Gastrocnemius medialis (tissue), 4 donors: ENCODE measurements around the gene UBE4A. TPM values are rescaled to one million over a fixed set of nuclear protein-coding genes. Genes with fewer than 3 reads are reported as not detected.

ENCODE experiments used
- ATAC-seq, 2 donors: fragments of 150-250 bp; one replicate each; pipeline ENCODE4 v1.9.1; 2016
- DNase-seq, 2 donors: peaks; one replicate each; pipeline ENCODE4 v3.0.0-alpha.2; 2019
- H3K27ac ChIP-seq, 4 donors: fragments of 200-600 bp; sonication (generic); 1 replicate in 1 of 4; 2 replicates in 3 of 4; pipeline ENCODE4 v1.5.1; 2016 to 2018; ENCODE audit warnings: mild to moderate bottlenecking in 2 of 4, moderate library complexity in 1 of 4
- H3K27me3 ChIP-seq, 3 donors: fragments of 200-600 bp; sonication (generic) in 2 of 3; 1 replicate in 1 of 3; 2 replicates in 2 of 3; pipeline versions ENCODE4 v1.5.1 to v1.6.0; 2016 to 2019; ENCODE audit warnings: mild to moderate bottlenecking in 1 of 3, moderate library complexity in 1 of 3
- H3K36me3 ChIP-seq, 2 donors: fragments of 200-600 bp; sonication (generic) in 1 of 2; one replicate each; pipeline ENCODE4 v1.5.1; 2017 to 2018
- H3K4me1 ChIP-seq, 2 donors: fragments of 200-600 bp; sonication (generic) in 1 of 2; one replicate each; pipeline ENCODE4 v1.5.1; 2016 to 2017; ENCODE audit warnings: mild to moderate bottlenecking in 2 of 2
- H3K4me3 ChIP-seq, 4 donors: fragments of 200-600 bp; sonication (generic) in 3 of 4; 1 replicate in 1 of 4; 2 replicates in 3 of 4; pipeline ENCODE4 v1.5.1; 2016 to 2019; ENCODE audit warnings: mild to moderate bottlenecking in 2 of 4
- H3K9me3 ChIP-seq, 3 donors: fragments of 200-600 bp; sonication (generic) in 2 of 3; 1 replicate in 1 of 3; 2 replicates in 2 of 3; pipeline ENCODE4 v1.5.1; 2016 to 2019
- CTCF ChIP-seq, 5 experiments: fragments of 450-650 bp in 3 of 5; fragments of 200-600 bp in 2 of 5; sonication (generic) in 2 of 5; IDR thresholded peaks in 4 of 5; conservative IDR thresholded peaks in 1 of 5; 1 replicate in 4 of 5; 2 replicates in 1 of 5; pipeline ENCODE4 v1.5.1; 2016 to 2019; ENCODE audit warnings: antibody characterized with exemption in 5 of 5, mild to moderate bottlenecking in 3 of 5, moderate library complexity in 3 of 5
- POLR2A ChIP-seq, 2 donors: fragments of 450-650 bp; IDR thresholded peaks; one replicate each; pipeline ENCODE4 v1.6.1; 2017; ENCODE audit warnings: antibody characterized with exemption in 2 of 2, mild to moderate bottlenecking in 2 of 2, moderate library complexity in 2 of 2
- in situ Hi-C, 4 donors: fragments of 200-750 bp; cut with MboI; loops; one replicate each; pipeline versions ENCODE4 v1.15.0 to v1.8.0; 2017; ENCODE audit warnings: low sequenced_read_pairs in 4 of 4
- intact Hi-C: fragments of 100-400 bp; cut with DNase I; formaldehyde crosslinking; loops from one replicate; pipeline ENCODE4 v1.15.1; 2023; ENCODE audit warnings: low total_unique reads
- total RNA-seq, 4 donors: library from RNA; depleted of rRNA; stranded (reverse); fragments of >200 nt; gene quantifications; one replicate each; pipeline versions ENCODE4 v1.1.0 to v1.2.3, GENCODE V29; 2016

UBE4A gene
- total RNA-seq, 4 donors from 2014 or later: 36.6 to 73.9 (median 41.7) TPM

GRCh38 chr11:118373263-118373662, 13.9 kb downstream of the UBE4A start:
- Histone ChIP-seq H3K27ac (no peak overlapping the region), H3K4me3 (no peak overlapping the region), H3K9me3 (no peaks in the 10 kb centered on the region), H3K27me3 (no peaks in the 10 kb centered on the region), H3K36me3 (peaks cover 6 to 99% of the 10 kb centered on the region in 2 donors), H3K4me1 (no peaks in the 10 kb centered on the region)
- DNase-seq (no peak), ATAC-seq (no peak)
- TF ChIP-seq POLR2A (IDR thresholded peaks at IDR 0.05): no peak
- in situ Hi-C loops (no loop called here), intact Hi-C loops (loop anchor here (5.0 kb wide), 1 partner anchor 114 kb away; no protein-coding TSS in a partner anchor)

DNA sequence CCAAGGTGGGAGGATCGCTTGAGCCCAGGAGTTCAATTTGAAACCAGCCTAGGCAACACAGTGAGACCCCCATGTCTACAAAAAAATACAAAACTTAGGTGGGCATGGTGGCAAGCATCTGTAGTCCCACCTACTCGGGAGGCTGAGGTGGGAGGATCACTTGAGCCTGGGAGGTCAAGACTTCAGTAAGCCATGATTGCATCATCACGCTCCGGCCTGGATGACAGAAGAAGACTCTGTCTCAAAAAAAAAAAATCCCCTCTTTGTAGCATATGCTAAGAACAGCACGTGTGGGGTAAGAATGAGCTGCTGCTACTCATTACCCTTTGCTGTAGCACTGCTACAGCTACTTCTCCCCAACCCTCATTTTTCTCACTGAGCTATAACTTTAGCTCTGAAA, 14.5 kb downstream of the UBE4A start:
- H3K36me3 ChIP-seq: peaks cover 6 to 99% of the 10 kb centered on the region in 2 donors
- intact Hi-C loops: loop anchor here (5.0 kb wide), 1 partner anchor 113 kb away; no protein-coding TSS in a partner anchor

GRCh38 chr11:118374729-118375128, 15.3 kb downstream of the UBE4A start:
- in situ Hi-C loops: loop anchor here in 2 of 4 donors (25.0 kb wide), 2 partner anchors 113 to 388 kb away; no protein-coding TSS in a partner anchor
- Histone ChIP-seq H3K4me3 (no peak overlapping the region), H3K27me3 (no peaks in the 10 kb centered on the region), H3K9me3 (no peaks in the 10 kb centered on the region), H3K36me3 (peaks cover 6 to 98% of the 10 kb centered on the region in 2 donors), H3K4me1 (peaks cover 7 to 10% of the 10 kb centered on the region in 2 donors), H3K27ac (no peak overlapping the region)
- no peak for ATAC-seq
- TF ChIP-seq POLR2A (IDR thresholded peaks at IDR 0.05) (no peak), CTCF (IDR thresholded peaks at IDR 0.05 in 4 of 5, conservative IDR thresholded peaks at IDR 0.05 in 1 of 5) (no peak)
- intact Hi-C loops: loop anchor here (5.0 kb wide), 1 partner anchor 113 kb away; no protein-coding TSS in a partner anchor
- no peak for DNase-seq

More for the DNA sequence above, 14.5 kb downstream of the UBE4A start:
- no peaks in the 10 kb centered on the region for H3K9me3 ChIP-seq
- no peaks in the 10 kb centered on the region for H3K27me3 ChIP-seq
- no peak overlapping the region for H3K4me3 ChIP-seq
- H3K27ac ChIP-seq: no peak overlapping the region
- in situ Hi-C loops: no loop called here
- TF ChIP-seq CTCF (IDR thresholded peaks at IDR 0.05 in 4 of 5, conservative IDR thresholded peaks at IDR 0.05 in 1 of 5) (no peak), POLR2A (IDR thresholded peaks at IDR 0.05) (no peak)
- ATAC-seq (no peak), DNase-seq (no peak)
- peaks cover 0 to 1% of the 10 kb centered on the region in 2 donors for H3K4me1 ChIP-seq

DNA sequence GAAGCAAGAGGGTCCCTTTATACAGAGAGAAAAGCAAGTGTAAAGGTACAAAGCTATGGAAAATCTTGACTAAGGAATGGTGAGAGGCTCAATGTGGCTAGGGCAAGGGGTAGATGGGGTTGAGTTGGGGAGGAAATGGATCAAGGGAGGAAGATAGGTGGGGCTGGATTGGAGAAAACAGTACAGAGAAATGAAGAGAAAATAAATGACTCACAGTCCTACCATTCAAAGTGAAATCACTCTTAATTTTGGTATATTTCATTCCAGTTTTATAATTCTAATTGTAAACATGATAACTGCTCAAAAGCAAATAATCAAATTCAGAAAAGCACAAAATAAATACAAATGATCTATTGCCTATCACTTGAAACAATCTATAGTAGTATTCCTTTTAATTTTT, 16.6 kb downstream of the UBE4A start:
- ATAC-seq (no peak), DNase-seq (no peak)
- in situ Hi-C loops (loop anchor here in 2 of 4 donors (25.0 kb wide), 2 partner anchors 111 to 386 kb away; no protein-coding TSS in a partner anchor), intact Hi-C loops (no loop called here)
- Histone ChIP-seq H3K9me3 (no peaks in the 10 kb centered on the region), H3K36me3 (peaks cover 6 to 93% of the 10 kb centered on the region in 2 donors), H3K4me1 (peaks cover 17 to 20% of the 10 kb centered on the region in 2 donors), H3K27me3 (no peaks in the 10 kb centered on the region), H3K4me3 (no peak overlapping the region), H3K27ac (no peak overlapping the region)
- TF ChIP-seq CTCF (IDR thresholded peaks at IDR 0.05 in 4 of 5, conservative IDR thresholded peaks at IDR 0.05 in 1 of 5) (no peak), POLR2A (IDR thresholded peaks at IDR 0.05) (no peak)

DNA sequence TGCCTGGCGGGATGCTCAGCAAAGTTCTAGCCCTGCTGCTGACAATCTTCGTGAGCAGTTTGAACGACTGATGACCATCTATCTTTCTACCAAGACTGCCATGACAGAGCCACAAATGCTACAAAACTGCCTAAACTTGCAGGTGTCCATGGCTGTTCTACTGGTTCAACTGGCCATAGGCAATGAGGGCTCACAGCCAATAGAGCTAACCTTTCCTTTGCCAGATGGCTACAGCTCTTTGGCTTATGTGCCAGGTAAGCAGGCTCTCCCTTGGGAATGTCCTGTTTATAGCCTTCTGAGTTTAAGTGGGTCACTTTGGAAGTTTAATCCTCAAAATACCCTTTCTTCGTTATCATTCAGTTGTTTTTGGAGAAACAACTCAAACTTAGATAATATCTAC, 20.1 kb downstream of the UBE4A start:
- intact Hi-C loops (no loop called here), in situ Hi-C loops (loop anchor here in 2 of 4 donors (25.0 kb wide), 2 partner anchors 108 to 383 kb away; no protein-coding TSS in a partner anchor)
- Histone ChIP-seq H3K4me3 (no peak overlapping the region), H3K27me3 (no peaks in the 10 kb centered on the region), H3K4me1 (peaks cover 17 to 21% of the 10 kb centered on the region in 2 donors), H3K36me3 (peaks cover 6 to 93% of the 10 kb centered on the region in 2 donors), H3K9me3 (no peaks in the 10 kb centered on the region), H3K27ac (peak overlapping the region; percentile 67 to 79 (median 77))
- DNase-seq (no peak), ATAC-seq (no peak)
- TF ChIP-seq CTCF (IDR thresholded peaks at IDR 0.05 in 4 of 5, conservative IDR thresholded peaks at IDR 0.05 in 1 of 5) (no peak), POLR2A (IDR thresholded peaks at IDR 0.05) (no peak)
